WTC11 (cell line): ENCODE results near the gene FXN.

Source experiments
- ATF3 ChIP-seq: sonication (generic); formaldehyde crosslinking; conservative IDR thresholded peaks from 2 replicates; pipeline ENCODE4 v1.8.1; 2022; ENCODE audit warnings: mild to moderate bottlenecking, missing genetic modification reagents
- CTCF ChIP-seq: fragments of 200-600 bp; IDR thresholded peaks from 2 replicates; pipeline ENCODE4 v1.8.0; 2022; ENCODE audit warnings: antibody characterized with exemption
- FOXJ3 ChIP-seq: sonication (generic); formaldehyde crosslinking; IDR thresholded peaks from 2 replicates; pipeline ENCODE4 v1.9.0; 2021; ENCODE audit warnings: missing genetic modification reagents, mild to moderate bottlenecking, borderline replicate concordance
- FOXP1 ChIP-seq: sonication (generic); formaldehyde crosslinking; IDR thresholded peaks from 2 replicates; pipeline ENCODE4 v1.8.0; 2022; ENCODE audit warnings: missing genetic modification reagents, mild to moderate bottlenecking, moderate library complexity, borderline replicate concordance
- USF2 ChIP-seq: sonication (generic); formaldehyde crosslinking; IDR thresholded peaks from 2 replicates; pipeline ENCODE4 v1.8.1; 2023; ENCODE audit warnings: mild to moderate bottlenecking, missing genetic modification reagents, moderate library complexity
- ZNF281 ChIP-seq: sonication (generic); formaldehyde crosslinking; IDR thresholded peaks from 2 replicates; pipeline ENCODE4 v1.8.0; 2023; ENCODE audit warnings: mild to moderate bottlenecking, missing genetic modification reagents

GRCh38 chr9:68991457-68991856 lies 44.1 kb upstream of the FXN start:
- no peak for TF ChIP-seq FOXJ3 (CRISPR knock-in tag)
- TF ChIP-seq ZNF281 (CRISPR knock-in tag), result no peak
- no peak for TF ChIP-seq CTCF
- TF ChIP-seq USF2 (CRISPR knock-in tag), result no peak
- TF ChIP-seq FOXP1 (CRISPR knock-in tag), result no peak
- TF ChIP-seq ATF3 (CRISPR knock-in tag), result no peak
